ENCODE data around the gene ITLN2.
A peak's percentile ranks its signal among the peaks of the same experiment; 100 is the strongest.
"Not testable (repeated sequence)": the region's sequence is repeated elsewhere in the genome, so short reads cannot be mapped to it uniquely, and the experiment has no call there.

The ITLN2 gene

GRCh38 chr1:160953030-160953429 lies 1.6 kb downstream of the ITLN2 start:
- DNase-seq (ENCODE audit: low read depth in 2 of 2): no peak

- DNase-seq (ENCODE audit: low read depth in 2 of 2): no peak
These were observed 2.5 kb downstream of the ITLN2 start for GRCh38 chr1:160952129-160952510.

GRCh38 chr1:160951443-160952128 lies 3.0 kb downstream of the ITLN2 start:
- DNase-seq (ENCODE audit: low read depth in 2 of 2): peak; percentile 22 to 62

GRCh38 chr1:160950657-160951056 lies 4.0 kb downstream of the ITLN2 start:
- no peak for DNase-seq (ENCODE audit: low read depth in 2 of 2)

- DNase-seq (ENCODE audit: low read depth in 2 of 2): no peak
These were observed 4.7 kb downstream of the ITLN2 start for GRCh38 chr1:160949881-160950280.

- DNase-seq (ENCODE audit: low read depth in 2 of 2): not testable (repeated sequence)
These were observed 5.3 kb downstream of the ITLN2 start for GRCh38 chr1:160949216-160949880.

- not testable (repeated sequence) for DNase-seq (ENCODE audit: low read depth in 2 of 2)
These were observed 7.3 kb downstream of the ITLN2 start for GRCh38 chr1:160947174-160947759.

GRCh38 chr1:160945881-160946280 lies 8.7 kb downstream of the ITLN2 start:
- not testable (repeated sequence) for DNase-seq (ENCODE audit: low read depth in 2 of 2)

- no peak for DNase-seq (ENCODE audit: low read depth in 2 of 2)
These were observed 9.5 kb downstream of the ITLN2 start for GRCh38 chr1:160945079-160945478.

GRCh38 chr1:160942926-160943325 lies 11.7 kb downstream of the ITLN2 start:
- DNase-seq (ENCODE audit: low read depth in 2 of 2): no peak

- DNase-seq (ENCODE audit: low read depth in 2 of 2): not testable (repeated sequence)
These were observed 17.9 kb downstream of the ITLN2 start for GRCh38 chr1:160936666-160937065.

GRCh38 chr1:160935527-160936258 lies 18.9 kb downstream of the ITLN2 start:
- DNase-seq (ENCODE audit: low read depth in 2 of 2): no peak

GRCh38 chr1:160933305-160933704 lies 21.3 kb downstream of the ITLN2 start:
- not testable (repeated sequence) for DNase-seq (ENCODE audit: low read depth in 2 of 2)

- DNase-seq (ENCODE audit: low read depth in 2 of 2): no peak
These were observed 28.9 kb downstream of the ITLN2 start for GRCh38 chr1:160925652-160926244.

- no peak for DNase-seq (ENCODE audit: low read depth in 2 of 2)
These were observed 29.6 kb downstream of the ITLN2 start for GRCh38 chr1:160924791-160925651.

GRCh38 chr1:160916666-160917065 lies 37.9 kb downstream of the ITLN2 start:
- no peak for DNase-seq (ENCODE audit: low read depth in 2 of 2)

GRCh38 chr1:160913229-160913628 lies 41.4 kb downstream of the ITLN2 start:
- not testable (repeated sequence) for DNase-seq (ENCODE audit: low read depth in 2 of 2)

GRCh38 chr1:160911925-160912324 lies 42.7 kb downstream of the ITLN2 start:
- DNase-seq (ENCODE audit: low read depth in 2 of 2): no peak

GRCh38 chr1:160911441-160911840 lies 43.2 kb downstream of the ITLN2 start:
- DNase-seq (ENCODE audit: low read depth in 2 of 2): no peak

- DNase-seq (ENCODE audit: low read depth in 2 of 2): no peak
These were observed 44.3 kb downstream of the ITLN2 start for GRCh38 chr1:160910170-160910750.

GRCh38 chr1:160907976-160908375 lies 46.6 kb downstream of the ITLN2 start:
- no peak for DNase-seq (ENCODE audit: low read depth in 2 of 2)

All from stimulated activated CD4-positive, alpha-beta T cell treated with anti-CD3 and anti-CD28 coated beads, Interleukin-15, amount 100 ng/mL, for 48 hours (primary cell).